Vagina (tissue), 2 donors: ENCODE data around the gene TPGS2.

Experiments used
- POLR2A ChIP-seq, 2 donors: fragments of 450-650 bp; IDR thresholded peaks; one replicate each; pipeline ENCODE4 v1.6.1; 2017; ENCODE audit warnings: antibody characterized with exemption in 2 of 2, mild to moderate bottlenecking in 2 of 2, moderate library complexity in 2 of 2
- POLR2AphosphoS5 ChIP-seq, 2 donors: sonication (generic); formaldehyde crosslinking; IDR thresholded peaks; one replicate each; pipeline ENCODE4 v1.9.0; 2017; ENCODE audit warnings: antibody characterized with exemption in 2 of 2, mild to moderate bottlenecking in 2 of 2, low read depth in 1 of 2; ENCODE audit not compliant: insufficient read depth in 1 of 2
- TF ChIP-seq, protein P1 (sequence below), 3 experiments: fragments of 450-650 bp in 2 of 3; fragments of 200-600 bp in 1 of 3; sonication (generic) in 1 of 3; IDR thresholded peaks; one replicate each; pipeline ENCODE4 v1.5.1; 2017 to 2019; ENCODE audit warnings: antibody characterized with exemption in 3 of 3, mild to moderate bottlenecking in 2 of 3, moderate library complexity in 2 of 3

DNA sequence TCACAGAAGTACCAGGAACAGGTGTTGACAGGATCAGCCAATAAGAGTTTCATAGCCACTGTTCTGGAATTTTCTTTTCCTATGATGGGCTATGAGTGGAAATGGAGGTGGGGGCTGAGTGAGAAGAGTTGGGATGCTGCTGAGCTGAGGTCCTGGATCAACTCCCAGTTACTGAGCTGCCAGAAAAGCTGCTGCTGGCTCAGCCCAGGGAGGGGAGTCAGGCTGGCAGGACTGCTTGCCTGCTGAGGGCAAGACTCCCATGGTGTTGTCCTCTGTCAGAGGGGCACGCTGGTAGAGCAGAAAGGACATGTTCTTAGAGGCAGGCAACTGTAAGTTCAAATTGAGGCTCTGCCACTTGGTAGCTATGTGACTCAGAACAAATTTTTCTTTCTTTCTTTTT lies 11.8 kb downstream of the TPGS2 start:
- TF ChIP-seq, protein P1, sequence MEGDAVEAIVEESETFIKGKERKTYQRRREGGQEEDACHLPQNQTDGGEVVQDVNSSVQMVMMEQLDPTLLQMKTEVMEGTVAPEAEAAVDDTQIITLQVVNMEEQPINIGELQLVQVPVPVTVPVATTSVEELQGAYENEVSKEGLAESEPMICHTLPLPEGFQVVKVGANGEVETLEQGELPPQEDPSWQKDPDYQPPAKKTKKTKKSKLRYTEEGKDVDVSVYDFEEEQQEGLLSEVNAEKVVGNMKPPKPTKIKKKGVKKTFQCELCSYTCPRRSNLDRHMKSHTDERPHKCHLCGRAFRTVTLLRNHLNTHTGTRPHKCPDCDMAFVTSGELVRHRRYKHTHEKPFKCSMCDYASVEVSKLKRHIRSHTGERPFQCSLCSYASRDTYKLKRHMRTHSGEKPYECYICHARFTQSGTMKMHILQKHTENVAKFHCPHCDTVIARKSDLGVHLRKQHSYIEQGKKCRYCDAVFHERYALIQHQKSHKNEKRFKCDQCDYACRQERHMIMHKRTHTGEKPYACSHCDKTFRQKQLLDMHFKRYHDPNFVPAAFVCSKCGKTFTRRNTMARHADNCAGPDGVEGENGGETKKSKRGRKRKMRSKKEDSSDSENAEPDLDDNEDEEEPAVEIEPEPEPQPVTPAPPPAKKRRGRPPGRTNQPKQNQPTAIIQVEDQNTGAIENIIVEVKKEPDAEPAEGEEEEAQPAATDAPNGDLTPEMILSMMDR (IDR thresholded peaks at IDR 0.05), result no peak
- TF ChIP-seq POLR2AphosphoS5 (IDR thresholded peaks at IDR 0.05; ENCODE audit: insufficient read depth in 1 of 2, low read depth in 1 of 2), result no peak
- no peak for TF ChIP-seq POLR2A (IDR thresholded peaks at IDR 0.05)
